Activated naive CD4-positive, alpha-beta T cell treated with anti-CD3 and anti-CD28 coated beads for 36 hours (primary cell): ENCODE results near the gene DISP3. TPM values are rescaled to one million over a fixed set of nuclear protein-coding genes. Genes with fewer than 3 reads are reported as not detected.

Experiments
- CTCF ChIA-PET: fragments of 350-600 bp; sonication (Branson Sonifier 250); formaldehyde crosslinking; loops from one replicate; lab custom pipeline; 2021; ENCODE audit warnings: antibody characterized with exemption; lab: Charles Lee
- DNase-seq: peaks from one replicate; pipeline ENCODE4 v3.0.0-alpha.2; 2020
- H3K27ac Mint-ChIP-seq: one replicate; pipeline ENCODE4 v1.8.0; 2021; ENCODE audit warnings: mild to moderate bottlenecking, mixed read lengths
- H3K27me3 Mint-ChIP-seq: one replicate; pipeline ENCODE4 v1.8.0; 2021; ENCODE audit warnings: low read depth, mixed read lengths
- H3K36me3 Mint-ChIP-seq: one replicate; pipeline ENCODE4 v1.8.0; 2021; ENCODE audit warnings: low read depth, mixed read lengths
- H3K4me1 Mint-ChIP-seq: one replicate; pipeline ENCODE4 v1.8.0; 2021; ENCODE audit warnings: low read depth, mixed read lengths
- H3K4me3 Mint-ChIP-seq: one replicate; pipeline ENCODE4 v1.8.0; 2021; ENCODE audit warnings: mild to moderate bottlenecking, moderate library complexity, mixed read lengths
- H3K9me3 Mint-ChIP-seq: one replicate; pipeline ENCODE4 v1.8.0; 2021; ENCODE audit warnings: mixed read lengths
- intact Hi-C: fragments of 100-400 bp; cut with micrococcal nuclease; formaldehyde crosslinking; loops from one replicate; pipeline ENCODE4 v1.15.1; 2023
- total RNA-seq, 2 experiments: library from RNA; stranded (reverse); gene quantifications; one replicate each; pipeline ENCODE4 v1.2.3, GENCODE V29; 2021

The DISP3 gene
- total RNA-seq, 2 experiments from 2014 or later: 0.07 to 0.17 TPM

DNA sequence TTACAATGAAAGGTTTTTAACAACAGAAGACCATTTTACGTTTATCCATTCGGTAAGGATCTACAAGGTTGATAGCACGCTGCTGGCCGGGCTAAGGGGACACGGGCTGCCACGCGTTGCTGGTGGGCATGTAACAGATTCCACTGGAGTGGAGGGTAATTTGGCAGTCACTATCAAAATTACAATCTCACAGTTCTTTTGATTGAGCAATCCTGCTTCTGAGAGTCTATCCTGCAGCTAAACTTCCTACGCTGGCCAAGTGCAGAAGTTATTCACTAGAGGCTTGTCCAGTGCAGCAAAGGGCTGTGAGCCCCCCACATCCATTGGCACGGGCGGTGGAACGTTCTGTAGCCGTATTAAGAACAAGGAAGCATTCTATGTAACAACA is 61.8 kb downstream of the DISP3 start:
- H3K4me1 Mint-ChIP-seq: no peaks in the 10 kb centered on the region
- CTCF ChIA-PET: no interaction called here
- no peak overlapping the region for H3K27ac Mint-ChIP-seq

DNA sequence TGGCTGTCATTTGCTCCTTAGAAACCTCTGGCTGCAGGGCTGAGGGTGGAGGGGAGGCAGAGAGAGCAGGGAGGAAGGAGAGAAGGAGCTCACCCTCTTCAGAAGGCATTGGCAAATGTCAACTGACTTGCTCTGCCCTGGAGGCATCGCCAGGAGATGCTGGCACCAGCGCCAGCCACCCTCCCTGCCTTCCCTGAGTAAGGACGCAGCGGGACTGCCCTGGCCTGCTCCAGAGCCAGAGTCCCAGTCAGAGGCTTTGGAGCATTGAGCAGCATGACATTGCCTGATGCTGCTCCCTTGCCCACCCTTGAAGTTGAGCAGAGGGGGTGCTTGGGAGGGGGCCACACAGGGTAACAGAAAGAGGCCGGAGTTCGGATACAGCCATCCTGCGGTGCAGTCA is 62.3 kb downstream of the DISP3 start:
- no peak overlapping the region for H3K4me3 Mint-ChIP-seq
- intact Hi-C loops: no loop called here
- H3K27ac Mint-ChIP-seq: no peak overlapping the region
- H3K4me1 Mint-ChIP-seq: no peaks in the 10 kb centered on the region
- H3K9me3 Mint-ChIP-seq: no peaks in the 10 kb centered on the region
- CTCF ChIA-PET: no interaction called here
- peaks cover 2% of the 10 kb centered on the region for H3K27me3 Mint-ChIP-seq
- DNase-seq: no peak
- no peaks in the 10 kb centered on the region for H3K36me3 Mint-ChIP-seq

More for the DNA sequence above, 61.8 kb downstream of the DISP3 start:
- Mint-ChIP-seq H3K9me3 (no peaks in the 10 kb centered on the region), H3K27me3 (peaks cover 2% of the 10 kb centered on the region), H3K4me3 (no peak overlapping the region), H3K36me3 (no peaks in the 10 kb centered on the region)
- intact Hi-C loops: no loop called here
- no peak for DNase-seq

DNA sequence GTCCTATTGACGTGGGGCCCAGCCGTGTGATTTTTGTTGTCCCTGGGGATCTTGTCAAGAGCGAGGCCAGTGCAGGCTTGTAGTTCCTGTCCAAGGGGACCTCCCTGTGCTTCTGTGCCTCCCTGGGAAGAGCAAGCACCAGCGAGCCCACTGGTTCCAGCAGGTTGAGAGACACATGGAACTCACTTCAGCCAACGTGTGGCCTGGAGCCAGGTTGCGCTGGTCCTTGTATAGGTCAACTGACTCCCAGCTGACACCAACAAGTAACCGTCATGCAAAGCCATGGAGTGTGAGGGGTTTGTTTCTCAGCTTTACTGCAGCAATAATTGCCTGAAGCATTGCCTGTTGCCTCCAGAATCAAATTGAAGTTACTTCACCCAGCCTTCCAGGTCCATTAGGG is 63.0 kb downstream of the DISP3 start:
- no peak overlapping the region for H3K27ac Mint-ChIP-seq
- DNase-seq: no peak
- intact Hi-C loops: no loop called here
- CTCF ChIA-PET: no interaction called here
- no peak overlapping the region for H3K4me3 Mint-ChIP-seq
- no peaks in the 10 kb centered on the region for H3K36me3 Mint-ChIP-seq
- no peaks in the 10 kb centered on the region for H3K9me3 Mint-ChIP-seq
- no peaks in the 10 kb centered on the region for H3K4me1 Mint-ChIP-seq
- peaks cover 2% of the 10 kb centered on the region for H3K27me3 Mint-ChIP-seq

DNA sequence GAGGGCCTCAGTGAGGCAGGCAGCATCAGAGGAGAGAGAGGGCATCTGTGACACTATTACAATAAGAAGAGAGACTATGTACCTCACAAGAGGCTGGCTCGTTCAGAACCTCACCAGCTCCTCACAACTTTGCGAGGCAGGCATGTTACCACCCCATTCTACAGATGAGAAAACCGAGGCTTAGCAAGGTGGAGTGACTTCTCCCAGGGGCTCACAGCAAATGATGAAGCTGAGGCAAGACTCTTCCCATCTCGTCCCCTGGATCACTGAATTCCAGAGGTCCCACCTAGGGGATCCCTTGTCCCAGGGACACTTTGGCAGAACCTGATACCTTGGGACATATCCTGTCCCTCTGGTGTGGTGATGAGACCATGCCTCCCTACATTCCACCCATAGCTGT is 64.4 kb downstream of the DISP3 start:
- Mint-ChIP-seq H3K9me3 (no peaks in the 10 kb centered on the region), H3K4me1 (no peaks in the 10 kb centered on the region), H3K27ac (no peak overlapping the region), H3K27me3 (peaks cover 2% of the 10 kb centered on the region), H3K36me3 (no peaks in the 10 kb centered on the region), H3K4me3 (no peak overlapping the region)
- intact Hi-C loops: no loop called here
- DNase-seq: no peak
- CTCF ChIA-PET: interaction anchor here (0.9 to 1.3 kb wide), 2 partner anchors 28 to 103 kb away, joined by 4 read pairs; no protein-coding TSS in a partner anchor

DNA sequence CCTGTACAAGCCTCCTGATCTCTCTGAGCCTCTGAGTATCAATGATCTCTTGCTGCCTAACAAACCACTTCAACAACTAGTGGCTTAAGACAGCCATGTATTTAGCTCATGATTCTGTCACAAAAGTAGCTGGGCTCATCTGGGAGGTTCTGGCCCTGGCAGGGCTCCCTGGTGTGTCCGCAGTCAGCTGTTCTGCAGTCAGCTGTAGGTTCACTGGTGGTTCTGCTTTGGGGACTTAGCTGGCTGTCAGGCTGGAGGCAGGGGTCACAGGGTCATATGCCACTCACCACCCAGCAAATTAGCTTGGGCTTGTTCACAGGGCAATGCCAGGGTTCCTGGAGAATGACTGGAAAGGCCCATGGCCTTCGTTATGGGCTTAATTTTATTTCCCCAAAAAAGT is 64.8 kb downstream of the DISP3 start:
- Mint-ChIP-seq H3K4me3 (no peak overlapping the region), H3K4me1 (no peaks in the 10 kb centered on the region), H3K36me3 (no peaks in the 10 kb centered on the region), H3K9me3 (no peaks in the 10 kb centered on the region), H3K27ac (no peak overlapping the region), H3K27me3 (peaks cover 2% of the 10 kb centered on the region)
- intact Hi-C loops: no loop called here
- CTCF ChIA-PET: interaction anchor here (1.3 kb wide), 1 partner anchor 28 kb away, joined by 4 read pairs; no protein-coding TSS in a partner anchor
- no peak for DNase-seq

DNA sequence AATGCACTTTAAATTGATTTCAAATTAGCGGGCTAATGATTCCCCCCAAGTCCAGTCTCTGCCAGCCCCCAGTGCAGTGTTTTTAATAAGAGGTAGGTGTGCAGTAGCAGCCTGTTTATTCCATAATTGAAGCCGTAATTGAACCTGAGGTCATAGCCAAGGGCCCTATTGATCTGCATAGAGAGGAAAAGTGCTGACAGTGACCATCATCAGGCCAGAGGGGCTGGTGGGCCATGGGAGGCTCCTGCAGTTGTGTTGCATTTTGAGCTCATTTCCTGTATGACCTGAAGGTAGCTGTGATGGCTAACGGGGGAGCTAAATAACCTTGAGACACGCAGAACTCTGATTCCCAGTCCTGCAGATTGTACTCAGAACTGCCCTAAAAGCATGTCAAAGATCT is 67.5 kb downstream of the DISP3 start:
- Mint-ChIP-seq H3K27ac (no peak overlapping the region), H3K4me1 (no peaks in the 10 kb centered on the region), H3K9me3 (no peaks in the 10 kb centered on the region), H3K4me3 (no peak overlapping the region), H3K36me3 (no peaks in the 10 kb centered on the region), H3K27me3 (peaks cover 18% of the 10 kb centered on the region)
- CTCF ChIA-PET: interaction anchor here (1.0 kb wide), 1 partner anchor 194 kb away, joined by 3 read pairs; no protein-coding TSS in a partner anchor
- intact Hi-C loops: no loop called here
- no peak for DNase-seq

DNA sequence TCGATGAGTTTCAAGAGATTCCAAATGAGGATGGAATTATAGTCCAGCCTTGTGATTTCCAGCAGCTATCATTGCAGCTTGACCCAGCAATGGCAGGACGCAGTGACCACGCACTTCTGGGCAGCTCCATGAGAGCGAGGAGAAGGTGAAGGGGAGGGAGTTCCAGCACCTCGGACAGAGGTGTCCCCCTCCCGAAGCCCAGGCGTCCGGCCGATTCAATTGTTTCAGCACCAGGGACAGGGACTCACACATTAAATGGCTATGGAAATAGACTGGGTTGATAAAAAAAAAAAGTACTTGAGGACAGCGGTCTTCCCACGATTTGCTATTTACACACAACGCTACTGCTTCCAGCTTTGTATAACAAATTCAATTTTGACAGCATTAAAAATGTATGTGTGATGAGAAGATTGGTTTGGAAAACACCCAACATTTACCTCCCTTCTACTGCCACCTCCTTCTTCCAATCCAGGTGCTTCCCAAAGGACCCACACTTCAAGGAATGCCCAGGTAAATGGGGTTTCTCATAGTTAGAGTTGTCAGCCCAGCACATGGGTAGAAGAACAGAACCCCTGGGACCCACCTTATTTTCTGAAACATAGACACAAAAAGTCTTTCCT is 71.8 kb downstream of the DISP3 start:
- Mint-ChIP-seq H3K9me3 (no peaks in the 10 kb centered on the region), H3K27ac (no peak overlapping the region), H3K4me3 (no peak overlapping the region), H3K4me1 (no peaks in the 10 kb centered on the region), H3K36me3 (no peaks in the 10 kb centered on the region), H3K27me3 (peaks cover 37% of the 10 kb centered on the region)
- intact Hi-C loops: no loop called here
- peak; percentile 70 for DNase-seq
- CTCF ChIA-PET: interaction anchor here (0.9 kb wide), 1 partner anchor 91 kb away, joined by 3 read pairs; no protein-coding TSS in a partner anchor

DNA sequence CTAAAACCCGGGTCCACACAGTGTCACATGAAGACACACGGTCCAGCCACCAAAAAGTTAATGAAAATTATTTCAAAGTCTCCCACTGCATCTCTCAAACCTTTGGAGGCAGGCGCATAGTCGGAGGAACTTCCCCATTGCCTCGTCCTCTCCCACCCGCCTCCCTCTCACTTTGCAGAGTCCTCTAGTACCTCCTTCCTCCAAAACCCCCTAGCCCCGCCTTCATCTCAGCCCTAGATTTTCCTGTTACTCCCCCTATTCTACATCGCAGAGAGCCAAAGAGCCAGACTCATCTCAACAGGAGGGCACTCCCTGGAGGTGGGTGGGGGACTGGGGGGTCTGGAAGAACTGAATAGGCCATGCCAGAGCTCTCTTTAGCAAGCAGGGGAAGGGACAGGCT is 79.3 kb downstream of the DISP3 start:
- H3K4me1 Mint-ChIP-seq: no peaks in the 10 kb centered on the region
- no peaks in the 10 kb centered on the region for H3K9me3 Mint-ChIP-seq
- H3K27ac Mint-ChIP-seq: no peak overlapping the region
- no peak for DNase-seq
- no peaks in the 10 kb centered on the region for H3K36me3 Mint-ChIP-seq
- intact Hi-C loops: no loop called here
- CTCF ChIA-PET: no interaction called here
- H3K27me3 Mint-ChIP-seq: peaks cover 29% of the 10 kb centered on the region
- H3K4me3 Mint-ChIP-seq: no peak overlapping the region

DNA sequence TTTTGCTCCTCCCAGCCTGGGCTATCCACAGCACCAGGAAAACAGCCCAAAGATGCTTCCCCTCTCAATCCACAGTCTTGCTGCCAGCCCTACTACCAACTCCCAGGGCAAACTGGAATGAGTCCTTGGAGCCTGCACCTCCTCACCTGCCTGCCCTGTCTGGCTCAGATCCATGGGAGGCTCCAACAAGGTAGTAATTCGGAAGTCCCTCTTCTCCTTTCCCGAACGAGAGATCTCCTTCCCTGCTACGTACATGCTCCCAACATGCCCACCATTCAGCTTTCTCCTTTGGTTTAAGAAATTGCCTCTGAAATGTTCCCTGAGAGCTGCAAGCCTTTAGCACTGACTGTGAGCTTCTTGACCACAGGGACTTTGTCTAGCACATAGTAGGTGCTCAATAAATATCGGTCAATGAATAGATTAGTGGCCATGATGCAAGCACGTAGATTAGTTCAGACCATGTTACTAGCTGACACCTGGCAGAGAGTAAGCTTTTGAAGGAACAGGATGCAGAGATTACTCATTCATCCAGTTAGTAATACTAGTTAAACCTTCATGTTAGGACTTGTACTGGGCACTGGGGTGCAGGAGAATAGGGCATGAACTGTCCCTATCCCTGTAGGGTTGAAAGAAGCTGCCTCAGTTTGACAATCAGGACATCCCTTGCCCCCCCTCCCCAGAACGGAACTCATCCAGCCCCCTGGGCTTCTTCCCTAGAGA is 80.1 kb downstream of the DISP3 start:
- intact Hi-C loops: no loop called here
- no peak for DNase-seq
- no peak overlapping the region for H3K4me3 Mint-ChIP-seq
- CTCF ChIA-PET: interaction anchor here (0.5 kb wide), 1 partner anchor 254 kb away, joined by 3 read pairs; no protein-coding TSS in a partner anchor
- no peaks in the 10 kb centered on the region for H3K4me1 Mint-ChIP-seq
- no peak overlapping the region for H3K27ac Mint-ChIP-seq
- no peaks in the 10 kb centered on the region for H3K9me3 Mint-ChIP-seq
- peaks cover 26% of the 10 kb centered on the region for H3K27me3 Mint-ChIP-seq
- no peaks in the 10 kb centered on the region for H3K36me3 Mint-ChIP-seq

DNA sequence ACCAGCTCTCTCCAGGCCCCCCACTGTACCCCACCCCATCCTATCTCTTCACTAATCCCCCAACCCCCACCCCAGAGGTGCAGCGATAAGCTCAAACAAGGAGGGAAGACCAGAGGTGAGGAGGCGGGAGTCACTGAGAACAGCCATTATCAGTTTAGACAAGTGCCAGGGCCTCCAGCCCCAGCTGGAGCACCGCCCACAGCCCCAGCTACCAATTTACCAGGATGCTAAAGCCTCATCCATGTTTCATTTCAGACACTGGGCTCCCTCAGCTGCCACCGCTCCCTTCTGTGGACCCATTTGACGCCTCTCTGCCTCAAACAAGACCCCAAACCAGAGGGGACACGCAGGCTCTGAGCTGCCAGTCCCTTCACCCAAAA is 80.6 kb downstream of the DISP3 start:
- Mint-ChIP-seq H3K27ac (no peak overlapping the region), H3K4me1 (no peaks in the 10 kb centered on the region), H3K4me3 (no peak overlapping the region), H3K36me3 (no peaks in the 10 kb centered on the region), H3K27me3 (peaks cover 21% of the 10 kb centered on the region), H3K9me3 (no peaks in the 10 kb centered on the region)
- CTCF ChIA-PET: interaction anchor here (0.5 kb wide), 1 partner anchor 253 kb away, joined by 3 read pairs; no protein-coding TSS in a partner anchor
- no peak for DNase-seq
- intact Hi-C loops: no loop called here

DNA sequence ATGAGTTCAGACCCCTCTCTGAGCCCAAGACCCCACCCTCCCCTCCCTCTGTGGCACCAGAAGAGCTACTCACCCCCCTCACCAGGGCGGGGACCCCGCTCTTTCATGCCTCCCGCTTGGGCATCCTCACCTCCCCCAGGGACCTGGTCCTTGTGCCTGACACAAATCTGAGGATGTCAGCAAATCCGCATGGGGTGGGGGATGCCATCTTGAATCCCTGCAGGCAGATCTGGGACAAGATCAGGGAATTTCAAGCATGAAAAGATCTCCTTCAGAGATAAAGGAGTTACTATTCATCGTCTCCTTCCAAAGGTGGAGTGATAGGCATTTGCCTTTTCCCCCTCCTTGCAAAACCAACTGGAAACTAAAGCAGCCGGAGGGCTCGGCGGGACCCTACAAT is 81.1 kb downstream of the DISP3 start:
- Mint-ChIP-seq H3K36me3 (no peaks in the 10 kb centered on the region), H3K27ac (no peak overlapping the region), H3K4me3 (no peak overlapping the region), H3K27me3 (peaks cover 21% of the 10 kb centered on the region), H3K9me3 (no peaks in the 10 kb centered on the region), H3K4me1 (no peaks in the 10 kb centered on the region)
- no peak for DNase-seq
- intact Hi-C loops: no loop called here
- CTCF ChIA-PET: no interaction called here

DNA sequence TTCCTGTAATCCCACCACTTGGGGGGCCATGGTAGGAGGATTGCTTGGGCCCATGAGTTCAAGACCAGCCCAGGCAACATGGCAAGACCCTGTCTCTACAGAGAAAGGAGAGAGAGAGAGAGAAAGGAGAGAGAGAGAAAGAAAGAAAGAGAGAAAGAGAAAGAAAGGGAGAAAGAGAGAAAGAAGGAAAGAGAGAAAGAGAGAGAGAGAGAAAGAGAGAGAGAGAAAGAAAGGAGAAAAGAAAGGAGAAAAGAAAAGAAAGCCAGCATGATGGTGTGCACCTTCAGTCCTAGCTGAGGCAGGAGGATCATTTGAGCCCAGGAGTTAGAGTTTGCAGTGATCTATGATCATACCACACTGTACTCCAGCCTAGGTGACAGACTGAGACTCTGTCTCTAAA is 82.8 kb downstream of the DISP3 start:
- Mint-ChIP-seq H3K27ac (no peak overlapping the region), H3K36me3 (no peaks in the 10 kb centered on the region), H3K9me3 (no peaks in the 10 kb centered on the region), H3K4me1 (no peaks in the 10 kb centered on the region), H3K4me3 (no peak overlapping the region), H3K27me3 (peaks cover 14% of the 10 kb centered on the region)
- CTCF ChIA-PET: no interaction called here
- DNase-seq: no peak
- intact Hi-C loops: no loop called here

DNA sequence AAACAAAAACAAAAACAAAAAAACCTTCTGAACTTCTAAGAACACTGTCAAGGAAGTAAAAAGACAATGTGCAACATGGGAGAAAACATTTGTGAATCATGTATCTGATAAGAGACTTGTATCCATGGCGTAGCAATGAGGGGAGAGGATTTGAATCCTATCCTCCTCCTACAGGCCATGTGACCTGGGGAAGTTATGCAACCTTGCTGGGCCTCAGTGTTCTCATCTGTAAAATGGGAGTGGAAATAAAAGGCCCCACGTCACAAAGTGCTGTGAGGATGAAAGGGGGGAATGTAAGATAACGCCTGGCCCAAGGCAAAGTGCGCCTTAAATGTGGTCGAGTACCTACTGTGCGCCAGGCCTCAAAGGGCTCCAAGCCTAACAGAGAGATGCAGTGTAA is 83.7 kb downstream of the DISP3 start:
- Mint-ChIP-seq H3K9me3 (no peaks in the 10 kb centered on the region), H3K27ac (no peak overlapping the region), H3K36me3 (no peaks in the 10 kb centered on the region), H3K27me3 (peaks cover 14% of the 10 kb centered on the region), H3K4me1 (no peaks in the 10 kb centered on the region), H3K4me3 (no peak overlapping the region)
- intact Hi-C loops: no loop called here
- no peak for DNase-seq
- CTCF ChIA-PET: interaction anchor here (1.2 kb wide), 1 partner anchor 345 kb away, joined by 3 read pairs; no protein-coding TSS in a partner anchor
